T-helper 2 cell treated with Interferon-gamma antibody and Interleukin-4, amounts not matched to agents 100 ng/mL and 5 ng/mL, for 36 hours (primary cell): ENCODE results near the gene POLD4. TPM values are rescaled to one million over a fixed set of nuclear protein-coding genes. Genes with fewer than 3 reads are reported as not detected.

Experiments
- intact Hi-C: fragments of 100-400 bp; cut with micrococcal nuclease; formaldehyde crosslinking; loops from one replicate; pipeline ENCODE4 v1.15.1; 2023
- total RNA-seq: library from RNA; stranded (reverse); gene quantifications from 2 replicates; pipeline ENCODE4 v1.2.3, GENCODE V29; 2022

POLD4 gene
- total RNA-seq = 48.0 and 52.8 TPM in 2 replicates

GRCh38 chr11:67353317-67354074 is at the start of gene POLD4:
TSS of gene POLD4 (minus strand) at chr11:67353546. CDS start at chr11:67353399, 147 bp downstream.
- intact Hi-C loops = loop anchor here (1.0 to 2.0 kb wide), 4 partner anchors 37 to 253 kb away; partner anchors contain the start of genes AIP, CDK2AP2 and NDUFV1

DNA sequence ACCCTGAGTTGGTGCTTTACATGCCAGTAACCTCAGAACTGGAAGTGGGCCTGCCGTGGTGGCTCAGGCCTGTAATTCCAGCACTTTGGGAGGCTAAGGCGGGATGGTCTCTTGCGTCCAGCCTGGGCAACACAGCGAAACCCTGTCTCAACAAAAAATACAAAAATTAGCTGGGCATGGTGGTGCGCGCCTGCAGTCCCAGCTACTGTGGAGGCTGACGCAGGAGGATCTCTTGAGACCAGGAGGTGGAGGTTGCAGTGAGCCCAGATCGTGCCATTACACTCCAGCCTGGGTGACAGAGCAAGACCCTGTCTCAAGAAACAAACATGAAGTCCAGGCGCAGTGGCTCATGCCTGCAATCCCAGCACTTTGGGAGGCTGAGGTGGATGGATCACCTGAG is 49.7 kb upstream of the POLD4 start:
- intact Hi-C loops = loop anchor here (1.0 to 5.0 kb wide), 6 partner anchors 18 to 116 kb away; partner anchors contain the start of genes ANKRD13D, RPS6KB2 and TMEM134

GRCh38 chr11:67402192-67402839 is 49.0 kb upstream of the POLD4 start:
- intact Hi-C loops = loop anchor here (1.0 to 5.0 kb wide), 4 partner anchors 18 to 115 kb away; partner anchors contain the start of genes ANKRD13D and RPS6KB2

- intact Hi-C loops = loop anchor here (1.0 to 5.0 kb wide), 5 partner anchors 9 to 114 kb away; partner anchors contain the start of genes ANKRD13D and RPS6KB2
These were observed 48.3 kb upstream of the POLD4 start, which contains the start of gene PPP1CA for GRCh38 chr11:67401495-67402191. TSS of gene PPP1CA (minus strand) at chr11:67401858. CDS start at chr11:67401782, 76 bp downstream.

DNA sequence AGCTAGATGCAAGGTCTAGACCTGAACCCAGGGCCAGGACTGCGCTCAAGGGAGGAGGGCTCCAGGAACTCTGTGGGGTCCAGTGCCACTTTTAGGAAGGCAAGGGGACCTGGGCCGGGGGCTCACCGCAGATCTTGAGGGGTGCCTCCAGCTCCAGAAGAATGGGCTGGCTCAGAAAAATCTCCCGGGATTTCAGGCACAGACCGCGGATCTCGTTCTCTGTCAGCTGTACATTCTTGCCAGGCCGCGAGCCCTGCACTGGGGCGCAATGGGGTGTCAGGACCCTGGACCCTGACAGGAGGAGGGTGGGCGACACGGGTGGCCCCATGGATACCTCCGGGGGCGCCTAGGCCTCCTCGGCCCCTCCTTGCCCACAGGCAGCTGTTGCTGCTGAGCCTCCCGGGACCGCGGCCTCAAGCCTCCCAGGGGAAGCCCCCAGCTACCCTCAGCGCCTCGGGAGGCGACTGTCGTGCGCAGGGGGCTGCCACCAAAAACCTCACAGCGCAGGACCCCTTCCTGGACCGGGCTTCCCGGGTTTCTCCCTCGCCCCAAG is 47.7 kb upstream of the POLD4 start:
- intact Hi-C loops = loop anchor here (1.0 to 5.0 kb wide), 2 partner anchors 9 to 114 kb away; partner anchors contain the start of gene ANKRD13D

GRCh38 chr11:67400251-67400941 is 47.0 kb upstream of the POLD4 start:
- intact Hi-C loops = loop anchor here (5.0 kb wide), 1 partner anchor 113 kb away; the partner anchor contains the start of gene ANKRD13D

DNA sequence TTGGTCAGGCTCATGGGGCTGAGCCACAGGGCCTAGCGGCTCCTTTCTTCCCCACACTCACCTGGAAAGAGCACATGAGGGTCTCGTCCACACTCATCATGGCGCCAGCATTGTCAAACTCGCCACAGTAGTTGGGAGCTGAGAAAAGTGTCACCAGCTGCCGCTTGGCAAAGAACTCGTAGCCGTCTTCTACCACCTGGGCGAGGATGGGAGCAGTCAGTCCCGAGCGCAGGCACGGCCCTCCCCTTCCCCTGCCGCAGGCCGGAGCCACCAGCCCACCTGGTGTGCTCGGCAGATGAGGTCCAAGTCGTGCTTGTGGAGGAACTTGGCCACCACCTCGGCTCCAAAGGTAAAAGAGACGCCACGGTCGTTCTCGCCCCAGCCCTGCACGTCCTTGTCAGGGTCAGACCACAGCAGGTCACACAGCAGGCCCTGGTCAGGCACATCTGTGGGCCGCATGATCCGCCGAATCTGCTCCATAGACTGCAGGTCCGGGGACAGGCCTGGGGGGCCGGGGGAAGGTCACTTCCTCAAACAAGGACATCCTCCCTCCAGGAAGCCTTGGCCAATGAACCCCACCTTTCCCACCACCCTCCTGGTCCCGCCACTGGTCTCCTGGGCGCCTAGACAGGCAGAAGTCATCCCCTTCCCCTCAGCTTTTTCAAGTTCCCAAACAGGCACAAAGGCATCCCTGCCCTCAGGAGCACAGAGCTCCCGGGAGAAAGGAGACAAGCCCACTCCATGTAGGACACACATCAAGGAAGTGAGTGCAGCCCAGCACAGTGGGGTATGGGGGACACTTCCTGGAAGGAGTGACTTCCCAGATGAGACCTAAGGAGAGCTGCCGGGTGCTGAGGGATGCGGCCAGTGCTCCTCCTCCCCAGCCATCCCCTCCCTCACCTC is 45.6 kb upstream of the POLD4 start:
- intact Hi-C loops = no loop called here

DNA sequence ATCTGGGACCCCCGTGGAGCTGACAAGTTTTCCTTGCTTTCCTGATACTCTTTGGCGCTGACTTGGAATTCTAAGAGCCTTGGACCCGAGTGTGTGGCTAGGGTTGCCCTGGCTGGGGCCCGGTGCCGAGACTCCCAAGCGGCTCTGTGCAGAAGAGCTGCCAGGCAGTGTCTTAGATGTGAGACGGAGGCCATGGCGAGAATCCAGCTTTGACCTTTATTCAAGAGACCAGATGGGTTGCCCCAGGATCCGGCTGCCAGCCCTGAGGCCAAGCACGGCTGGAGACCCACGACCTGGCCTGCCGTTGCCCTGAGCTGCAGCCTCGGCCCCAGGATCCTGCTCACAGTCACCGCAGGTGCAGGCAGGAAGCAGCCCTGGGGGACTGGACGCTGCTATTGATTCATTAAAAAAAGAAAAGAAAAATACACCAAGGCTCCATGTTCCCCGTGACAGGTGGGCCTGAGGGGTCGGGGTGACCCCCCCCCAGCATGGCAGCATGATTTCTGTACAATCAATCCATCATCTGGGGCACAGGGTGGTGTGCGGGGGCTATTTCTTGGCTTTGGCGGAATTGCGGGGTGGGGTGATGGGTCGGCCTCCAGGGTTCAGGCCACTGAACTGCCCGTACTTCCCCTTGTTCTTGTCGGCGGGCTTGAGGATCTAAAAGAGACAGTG is 44.8 kb upstream of the POLD4 start:
- intact Hi-C loops = no loop called here

DNA sequence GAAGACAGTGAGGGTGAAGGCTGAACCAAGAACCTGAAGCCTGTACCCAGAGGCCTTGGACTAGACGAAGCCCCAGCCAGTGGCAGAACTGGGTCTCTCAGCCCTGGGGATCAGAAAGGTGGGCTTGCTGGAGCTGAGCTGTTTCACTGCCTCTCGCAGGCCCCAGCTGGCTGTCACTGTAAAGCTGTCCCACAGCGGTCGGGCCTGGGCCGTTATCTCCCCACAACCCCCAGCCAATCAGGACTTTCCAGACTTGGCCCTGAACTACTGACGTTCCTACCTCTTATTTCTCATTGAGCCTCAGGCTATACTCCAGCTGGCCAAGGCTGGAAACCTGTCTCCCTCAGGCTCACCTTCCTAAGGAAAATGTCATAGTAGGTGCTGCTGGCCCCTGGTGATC is 44.2 kb upstream of the POLD4 start:
- intact Hi-C loops = no loop called here

DNA sequence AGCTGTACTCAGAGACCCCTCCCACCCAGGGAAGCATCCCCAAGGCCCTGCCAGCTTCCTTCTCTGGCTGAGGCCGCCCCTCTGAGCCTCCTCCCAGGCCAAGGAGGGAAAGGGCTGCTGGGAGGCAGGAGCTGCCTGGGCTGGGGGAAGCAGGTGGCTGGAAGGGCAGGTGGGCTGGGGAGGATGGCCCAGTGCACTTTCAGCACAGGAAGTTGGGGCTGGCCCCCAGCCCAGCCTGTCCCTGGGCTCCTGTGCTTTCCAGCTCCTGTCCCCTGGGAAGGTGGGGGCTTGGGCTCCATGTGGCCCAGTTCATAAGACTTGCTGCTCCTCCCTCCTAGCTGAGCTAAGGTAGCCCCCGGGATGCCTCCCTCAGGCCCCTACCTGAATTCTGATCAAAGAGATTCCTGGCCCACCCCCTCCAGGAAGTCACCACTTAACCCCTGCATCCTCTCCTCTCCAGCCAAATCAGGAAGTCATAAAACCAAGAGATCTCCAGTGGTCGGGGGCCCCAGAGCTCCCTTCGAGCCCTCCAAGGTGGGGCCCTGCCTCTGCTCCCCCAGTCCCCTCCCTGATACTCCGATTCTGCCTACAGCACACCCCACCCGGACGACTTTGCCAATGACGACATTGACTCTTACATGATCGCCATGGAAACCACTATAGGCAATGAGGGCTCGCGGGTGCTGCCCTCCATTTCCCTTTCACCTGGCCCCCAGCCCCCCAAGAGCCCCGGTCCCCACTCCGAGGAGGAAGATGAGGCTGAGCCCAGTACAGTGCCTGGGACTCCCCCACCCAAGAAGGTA is 43.4 kb upstream of the POLD4 start:
- intact Hi-C loops = no loop called here

GRCh38 chr11:67396259-67396581 is 42.9 kb upstream of the POLD4 start:
- intact Hi-C loops = no loop called here

- intact Hi-C loops = no loop called here
These were observed 42.4 kb upstream of the POLD4 start for GRCh38 chr11:67395555-67396258.

- intact Hi-C loops = no loop called here
These were observed 40.6 kb upstream of the POLD4 start for GRCh38 chr11:67393990-67394389.

DNA sequence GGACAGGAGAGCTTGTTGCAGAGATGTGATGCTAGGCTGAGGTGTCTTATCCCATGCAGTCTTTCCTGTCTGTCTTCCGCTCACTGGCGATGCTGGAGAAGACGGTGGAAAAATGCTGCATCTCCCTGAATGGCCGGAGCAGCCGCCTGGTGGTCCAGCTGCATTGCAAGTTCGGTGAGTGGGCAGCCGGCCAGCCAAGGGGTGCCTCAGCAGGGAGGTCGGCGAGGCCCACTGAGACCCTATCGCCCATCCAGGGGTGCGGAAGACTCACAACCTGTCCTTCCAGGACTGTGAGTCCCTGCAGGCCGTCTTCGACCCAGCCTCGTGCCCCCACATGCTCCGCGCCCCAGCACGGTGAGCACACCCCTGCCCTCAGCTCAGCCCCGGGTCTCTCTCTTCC is 40.1 kb upstream of the POLD4 start:
- intact Hi-C loops = no loop called here

GRCh38 chr11:67392183-67392715 is 38.9 kb upstream of the POLD4 start:
- intact Hi-C loops = loop anchor here (1.0 kb wide), 1 partner anchor 9 kb away; the partner anchor contains the start of gene PPP1CA

- intact Hi-C loops = loop anchor here (1.0 to 2.0 kb wide), 2 partner anchors 10 to 77 kb away; partner anchors contain the start of genes PPP1CA and TMEM134
These were observed 38.2 kb upstream of the POLD4 start, which contains the start of gene RAD9A for GRCh38 chr11:67391304-67392182. TSS of gene RAD9A (plus strand) at chr11:67391986. CDS start at chr11:67392045, 59 bp downstream.
